Measurements from ENCODE around the gene SALL2. TPM values are rescaled to one million over a fixed set of nuclear protein-coding genes. Genes with fewer than 3 reads are reported as not detected.

The SALL2 gene
- total and polyA plus RNA-seq, 10 of the 15 experiments (the other 5 are each of a cell fraction or from before 2014, with no cell fraction given), result 1.6 to 6.2 (median 2.1) TPM

DNA sequence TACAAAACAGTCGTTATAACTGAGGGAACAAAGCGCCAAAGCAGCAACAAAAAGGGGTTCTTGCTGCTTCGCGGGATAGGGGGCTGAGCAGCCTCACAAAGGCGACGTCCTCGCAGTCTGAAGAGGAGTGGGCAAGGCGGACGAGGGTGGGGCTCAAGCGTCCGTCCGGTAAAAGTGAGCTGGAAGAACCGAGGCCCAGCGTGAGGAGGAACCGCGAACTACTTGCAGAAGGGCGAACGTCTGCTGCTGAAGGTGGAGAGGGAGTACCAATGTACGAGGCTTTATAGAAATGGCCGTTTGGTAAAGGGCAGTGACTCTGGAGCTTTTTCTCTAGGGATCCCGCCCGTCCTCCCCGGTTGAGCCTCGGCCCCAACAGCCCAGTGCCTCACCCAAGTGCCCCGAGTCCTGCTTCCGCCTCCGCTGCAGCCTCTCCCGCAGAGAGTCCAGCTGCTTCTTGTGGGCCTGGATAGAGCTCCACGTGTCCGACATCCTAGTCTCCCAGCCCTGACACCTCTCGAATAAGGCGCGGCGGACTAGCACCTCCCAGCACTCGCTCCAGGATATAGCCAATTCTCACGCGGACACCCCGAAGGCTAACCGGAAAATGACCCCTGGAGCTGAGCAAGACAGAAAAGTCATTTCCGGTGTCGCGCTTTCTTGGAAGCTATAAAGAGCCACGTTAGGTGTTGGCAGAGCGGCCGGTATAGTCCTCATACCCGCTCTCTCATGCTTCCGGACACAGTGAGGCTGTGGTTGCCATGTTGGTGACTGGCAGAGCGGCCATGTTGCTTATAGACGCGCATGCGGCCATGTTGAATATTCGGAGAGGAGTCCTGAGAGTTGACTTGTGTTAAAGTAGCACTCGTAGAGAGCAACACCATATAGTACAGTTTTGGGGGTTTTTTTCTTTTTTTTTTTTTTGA, 15.2 kb downstream of the SALL2 start, which contains the start of gene METTL3 (continued):
- TF ChIP-seq, protein P1, sequence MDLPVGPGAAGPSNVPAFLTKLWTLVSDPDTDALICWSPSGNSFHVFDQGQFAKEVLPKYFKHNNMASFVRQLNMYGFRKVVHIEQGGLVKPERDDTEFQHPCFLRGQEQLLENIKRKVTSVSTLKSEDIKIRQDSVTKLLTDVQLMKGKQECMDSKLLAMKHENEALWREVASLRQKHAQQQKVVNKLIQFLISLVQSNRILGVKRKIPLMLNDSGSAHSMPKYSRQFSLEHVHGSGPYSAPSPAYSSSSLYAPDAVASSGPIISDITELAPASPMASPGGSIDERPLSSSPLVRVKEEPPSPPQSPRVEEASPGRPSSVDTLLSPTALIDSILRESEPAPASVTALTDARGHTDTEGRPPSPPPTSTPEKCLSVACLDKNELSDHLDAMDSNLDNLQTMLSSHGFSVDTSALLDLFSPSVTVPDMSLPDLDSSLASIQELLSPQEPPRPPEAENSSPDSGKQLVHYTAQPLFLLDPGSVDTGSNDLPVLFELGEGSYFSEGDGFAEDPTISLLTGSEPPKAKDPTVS (IDR thresholded peaks at IDR 0.05; ENCODE audit: low read depth, low read length), result no peak
- TF ChIP-seq, protein P2, sequence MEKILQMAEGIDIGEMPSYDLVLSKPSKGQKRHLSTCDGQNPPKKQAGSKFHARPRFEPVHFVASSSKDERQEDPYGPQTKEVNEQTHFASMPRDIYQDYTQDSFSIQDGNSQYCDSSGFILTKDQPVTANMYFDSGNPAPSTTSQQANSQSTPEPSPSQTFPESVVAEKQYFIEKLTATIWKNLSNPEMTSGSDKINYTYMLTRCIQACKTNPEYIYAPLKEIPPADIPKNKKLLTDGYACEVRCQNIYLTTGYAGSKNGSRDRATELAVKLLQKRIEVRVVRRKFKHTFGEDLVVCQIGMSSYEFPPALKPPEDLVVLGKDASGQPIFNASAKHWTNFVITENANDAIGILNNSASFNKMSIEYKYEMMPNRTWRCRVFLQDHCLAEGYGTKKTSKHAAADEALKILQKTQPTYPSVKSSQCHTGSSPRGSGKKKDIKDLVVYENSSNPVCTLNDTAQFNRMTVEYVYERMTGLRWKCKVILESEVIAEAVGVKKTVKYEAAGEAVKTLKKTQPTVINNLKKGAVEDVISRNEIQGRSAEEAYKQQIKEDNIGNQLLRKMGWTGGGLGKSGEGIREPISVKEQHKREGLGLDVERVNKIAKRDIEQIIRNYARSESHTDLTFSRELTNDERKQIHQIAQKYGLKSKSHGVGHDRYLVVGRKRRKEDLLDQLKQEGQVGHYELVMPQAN (conservative IDR thresholded peaks at IDR 0.05), result peak; percentile 96
- TF ChIP-seq BACH1 (IDR thresholded peaks at IDR 0.05; ENCODE audit: borderline replicate concordance) (no peak; the same call in 1 of the 2 replicates), JUNB (IDR thresholded peaks at IDR 0.05) (no peak), RAD21 (IDR thresholded peaks at IDR 0.05; ENCODE audit: insufficient read depth, low read depth, low read length) (no peak), YBX1 (IDR thresholded peaks at IDR 0.05) (no peak), ASH2L (IDR thresholded peaks at IDR 0.05; ENCODE audit: borderline replicate concordance, low read depth) (no peak), IKZF2 (IDR thresholded peaks at IDR 0.05) (no peak), RFX5 (IDR thresholded peaks at IDR 0.05; ENCODE audit: low read depth, low read length) (no peak), SMARCA5 (IDR thresholded peaks at IDR 0.05) (no peak), PML (IDR thresholded peaks at IDR 0.05; ENCODE audit: low read length) (peak; percentile 56; the same call in 1 of the 2 replicates), SREBF2 (IDR thresholded peaks at IDR 0.05; ENCODE audit: low read length) (no peak)
- TF ChIP-seq, protein P3, sequence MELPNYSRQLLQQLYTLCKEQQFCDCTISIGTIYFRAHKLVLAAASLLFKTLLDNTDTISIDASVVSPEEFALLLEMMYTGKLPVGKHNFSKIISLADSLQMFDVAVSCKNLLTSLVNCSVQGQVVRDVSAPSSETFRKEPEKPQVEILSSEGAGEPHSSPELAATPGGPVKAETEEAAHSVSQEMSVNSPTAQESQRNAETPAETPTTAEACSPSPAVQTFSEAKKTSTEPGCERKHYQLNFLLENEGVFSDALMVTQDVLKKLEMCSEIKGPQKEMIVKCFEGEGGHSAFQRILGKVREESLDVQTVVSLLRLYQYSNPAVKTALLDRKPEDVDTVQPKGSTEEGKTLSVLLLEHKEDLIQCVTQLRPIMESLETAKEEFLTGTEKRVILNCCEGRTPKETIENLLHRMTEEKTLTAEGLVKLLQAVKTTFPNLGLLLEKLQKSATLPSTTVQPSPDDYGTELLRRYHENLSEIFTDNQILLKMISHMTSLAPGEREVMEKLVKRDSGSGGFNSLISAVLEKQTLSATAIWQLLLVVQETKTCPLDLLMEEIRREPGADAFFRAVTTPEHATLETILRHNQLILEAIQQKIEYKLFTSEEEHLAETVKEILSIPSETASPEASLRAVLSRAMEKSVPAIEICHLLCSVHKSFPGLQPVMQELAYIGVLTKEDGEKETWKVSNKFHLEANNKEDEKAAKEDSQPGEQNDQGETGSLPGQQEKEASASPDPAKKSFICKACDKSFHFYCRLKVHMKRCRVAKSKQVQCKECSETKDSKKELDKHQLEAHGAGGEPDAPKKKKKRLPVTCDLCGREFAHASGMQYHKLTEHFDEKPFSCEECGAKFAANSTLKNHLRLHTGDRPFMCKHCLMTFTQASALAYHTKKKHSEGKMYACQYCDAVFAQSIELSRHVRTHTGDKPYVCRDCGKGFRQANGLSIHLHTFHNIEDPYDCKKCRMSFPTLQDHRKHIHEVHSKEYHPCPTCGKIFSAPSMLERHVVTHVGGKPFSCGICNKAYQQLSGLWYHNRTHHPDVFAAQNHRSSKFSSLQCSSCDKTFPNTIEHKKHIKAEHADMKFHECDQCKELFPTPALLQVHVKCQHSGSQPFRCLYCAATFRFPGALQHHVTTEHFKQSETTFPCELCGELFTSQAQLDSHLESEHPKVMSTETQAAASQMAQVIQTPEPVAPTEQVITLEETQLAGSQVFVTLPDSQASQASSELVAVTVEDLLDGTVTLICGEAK (IDR thresholded peaks at IDR 0.05; ENCODE audit: borderline replicate concordance), result peak; percentile 98
- TF ChIP-seq, protein P4, sequence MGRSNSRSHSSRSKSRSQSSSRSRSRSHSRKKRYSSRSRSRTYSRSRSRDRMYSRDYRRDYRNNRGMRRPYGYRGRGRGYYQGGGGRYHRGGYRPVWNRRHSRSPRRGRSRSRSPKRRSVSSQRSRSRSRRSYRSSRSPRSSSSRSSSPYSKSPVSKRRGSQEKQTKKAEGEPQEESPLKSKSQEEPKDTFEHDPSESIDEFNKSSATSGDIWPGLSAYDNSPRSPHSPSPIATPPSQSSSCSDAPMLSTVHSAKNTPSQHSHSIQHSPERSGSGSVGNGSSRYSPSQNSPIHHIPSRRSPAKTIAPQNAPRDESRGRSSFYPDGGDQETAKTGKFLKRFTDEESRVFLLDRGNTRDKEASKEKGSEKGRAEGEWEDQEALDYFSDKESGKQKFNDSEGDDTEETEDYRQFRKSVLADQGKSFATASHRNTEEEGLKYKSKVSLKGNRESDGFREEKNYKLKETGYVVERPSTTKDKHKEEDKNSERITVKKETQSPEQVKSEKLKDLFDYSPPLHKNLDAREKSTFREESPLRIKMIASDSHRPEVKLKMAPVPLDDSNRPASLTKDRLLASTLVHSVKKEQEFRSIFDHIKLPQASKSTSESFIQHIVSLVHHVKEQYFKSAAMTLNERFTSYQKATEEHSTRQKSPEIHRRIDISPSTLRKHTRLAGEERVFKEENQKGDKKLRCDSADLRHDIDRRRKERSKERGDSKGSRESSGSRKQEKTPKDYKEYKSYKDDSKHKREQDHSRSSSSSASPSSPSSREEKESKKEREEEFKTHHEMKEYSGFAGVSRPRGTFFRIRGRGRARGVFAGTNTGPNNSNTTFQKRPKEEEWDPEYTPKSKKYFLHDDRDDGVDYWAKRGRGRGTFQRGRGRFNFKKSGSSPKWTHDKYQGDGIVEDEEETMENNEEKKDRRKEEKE (IDR thresholded peaks at IDR 0.05), result no peak
- TF ChIP-seq, protein P5, sequence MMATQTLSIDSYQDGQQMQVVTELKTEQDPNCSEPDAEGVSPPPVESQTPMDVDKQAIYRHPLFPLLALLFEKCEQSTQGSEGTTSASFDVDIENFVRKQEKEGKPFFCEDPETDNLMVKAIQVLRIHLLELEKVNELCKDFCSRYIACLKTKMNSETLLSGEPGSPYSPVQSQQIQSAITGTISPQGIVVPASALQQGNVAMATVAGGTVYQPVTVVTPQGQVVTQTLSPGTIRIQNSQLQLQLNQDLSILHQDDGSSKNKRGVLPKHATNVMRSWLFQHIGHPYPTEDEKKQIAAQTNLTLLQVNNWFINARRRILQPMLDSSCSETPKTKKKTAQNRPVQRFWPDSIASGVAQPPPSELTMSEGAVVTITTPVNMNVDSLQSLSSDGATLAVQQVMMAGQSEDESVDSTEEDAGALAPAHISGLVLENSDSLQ (IDR thresholded peaks at IDR 0.05), result peak; percentile 58; the same call in 1 of the 2 replicates

Data from GM12878 (cell line).